H9 (cell line): ENCODE measurements around the gene NOXA1. TPM values are rescaled to one million over a fixed set of nuclear protein-coding genes. Genes with fewer than 3 reads are reported as not detected.

Source experiments
- DNase-seq: peaks from one replicate; pipeline ENCODE4 v3.0.0-alpha.2; 2017
- H2AFZ ChIP-seq: one replicate; pipeline ENCODE4 v1.6.1; 2013; ENCODE audit warnings: mild to moderate bottlenecking, low read length, control low read depth, moderate library complexity
- H2AK5ac ChIP-seq: 2 replicates; pipeline ENCODE4 v1.6.1; 2013; ENCODE audit warnings: low read length, control low read depth, mixed read lengths; ENCODE audit not compliant: insufficient read length
- H2BK120ac ChIP-seq: one replicate; pipeline ENCODE4 v1.6.1; 2013; ENCODE audit warnings: low read depth, mild to moderate bottlenecking, low read length, control low read depth, inconsistent platforms; ENCODE audit not compliant: poor library complexity, severe bottlenecking
- H2BK12ac ChIP-seq: 2 replicates; pipeline ENCODE4 v1.6.1; 2013; ENCODE audit warnings: low read length, control low read depth, mixed read lengths, low read depth; ENCODE audit not compliant: insufficient read length
- H2BK15ac ChIP-seq: 2 replicates; pipeline ENCODE4 v1.6.1; 2013; ENCODE audit warnings: low read depth, low read length, control low read depth
- H2BK20ac ChIP-seq: one replicate; pipeline ENCODE4 v1.6.1; 2013; ENCODE audit warnings: low read depth, mild to moderate bottlenecking, low read length, control low read depth, inconsistent platforms; ENCODE audit not compliant: poor library complexity, severe bottlenecking
- H2BK5ac ChIP-seq: 2 replicates; pipeline ENCODE4 v1.6.1; 2013; ENCODE audit warnings: low read length, control low read depth, mixed read lengths; ENCODE audit not compliant: insufficient read length
- H3K14ac ChIP-seq: 2 replicates; pipeline ENCODE4 v1.6.1; 2013; ENCODE audit warnings: low read length, control low read depth; ENCODE audit not compliant: insufficient read depth
- H3K18ac ChIP-seq: 2 replicates; pipeline ENCODE4 v1.6.1; 2013; ENCODE audit warnings: low read depth, mild to moderate bottlenecking, mixed read lengths, low read length, control low read depth; ENCODE audit not compliant: insufficient read length
- H3K23ac ChIP-seq: 2 replicates; pipeline ENCODE4 v1.6.1; 2013; ENCODE audit warnings: low read length, control low read depth, mixed read lengths, low read depth; ENCODE audit not compliant: insufficient read length
- H3K23me2 ChIP-seq: 2 replicates; pipeline ENCODE4 v1.6.1; 2013; ENCODE audit warnings: low read depth, mild to moderate bottlenecking, mixed read lengths, low read length, control low read depth; ENCODE audit not compliant: insufficient read length, poor library complexity, severe bottlenecking
- H3K27ac ChIP-seq: 2 replicates; pipeline ENCODE4 v1.5.1; 2013; ENCODE audit warnings: low read length, control low read depth, mixed read lengths, low read depth; ENCODE audit not compliant: insufficient read length
- H3K27me3 ChIP-seq: 2 replicates; pipeline ENCODE4 v1.6.1; 2013; ENCODE audit warnings: low read length, control low read depth, inconsistent platforms; ENCODE audit not compliant: insufficient read depth
- H3K4ac ChIP-seq: 2 replicates; pipeline ENCODE4 v1.6.1; 2013; ENCODE audit warnings: low read depth, mild to moderate bottlenecking, control low read depth, inconsistent platforms, low read length, moderate library complexity
- H3K4me1 ChIP-seq: 2 replicates; pipeline ENCODE4 v1.6.1; 2013; ENCODE audit warnings: low read length, control low read depth, inconsistent platforms; ENCODE audit not compliant: insufficient read depth
- H3K4me2 ChIP-seq: 2 replicates; pipeline ENCODE4 v1.6.1; 2013; ENCODE audit warnings: low read length, control low read depth, mixed read lengths; ENCODE audit not compliant: insufficient read length, insufficient read depth
- H3K56ac ChIP-seq: 2 replicates; pipeline ENCODE4 v1.6.1; 2013; ENCODE audit warnings: low read depth, mild to moderate bottlenecking, mixed read lengths, low read length, control low read depth; ENCODE audit not compliant: insufficient read length
- H3K79me1 ChIP-seq: 2 replicates; pipeline ENCODE4 v1.6.1; 2013; ENCODE audit warnings: low read depth, mild to moderate bottlenecking, moderate library complexity, low read length, control low read depth, inconsistent platforms; ENCODE audit not compliant: insufficient read depth, poor library complexity, severe bottlenecking
- H3K79me2 ChIP-seq: 2 replicates; pipeline ENCODE4 v1.6.1; 2013; ENCODE audit warnings: low read length, control low read depth, inconsistent platforms; ENCODE audit not compliant: insufficient read depth
- H3K9ac ChIP-seq: 2 replicates; pipeline ENCODE4 v1.6.1; 2013; ENCODE audit warnings: low read length, control low read depth, mixed read lengths; ENCODE audit not compliant: insufficient read length; ENCODE audit errors: extremely low read depth
- H3K9me3 ChIP-seq: one replicate; pipeline ENCODE4 v1.6.1; 2013; ENCODE audit warnings: low read depth, low read length, inconsistent platforms; ENCODE audit not compliant: control insufficient read depth
- H3T11ph ChIP-seq: one replicate; pipeline ENCODE4 v1.6.1; 2013; ENCODE audit warnings: mild to moderate bottlenecking, low read length, control low read depth, inconsistent platforms
- H4K20me1 ChIP-seq: one replicate; pipeline ENCODE4 v1.6.1; 2013; ENCODE audit not compliant: control insufficient read depth, insufficient read length, insufficient read depth
- H4K5ac ChIP-seq: 2 replicates; pipeline ENCODE4 v1.6.1; 2013; ENCODE audit warnings: low read depth, mild to moderate bottlenecking, mixed read lengths, low read length, control low read depth; ENCODE audit not compliant: insufficient read length
- H4K8ac ChIP-seq: replicated peaks from 2 replicates; pipeline ENCODE4 v1.6.1; 2013; ENCODE audit warnings: low read length, control low read depth, mixed read lengths, low read depth; ENCODE audit not compliant: insufficient read length
- H4K91ac ChIP-seq: 2 replicates; pipeline ENCODE4 v1.6.1; 2013; ENCODE audit warnings: low read depth, mild to moderate bottlenecking, moderate library complexity, mixed read lengths, low read length, control low read depth; ENCODE audit not compliant: insufficient read length
- H3K27ac Mint-ChIP-seq, 3 experiments: 2 replicates in 2 of 3; 3 replicates in 1 of 3; pipeline ENCODE4 v1.8.0; 2020 to 2021; ENCODE audit warnings: mixed read lengths in 3 of 3, mild to moderate bottlenecking in 1 of 3, moderate library complexity in 1 of 3
- H3K27me3 Mint-ChIP-seq: 2 replicates; pipeline ENCODE4 v1.8.0; 2021; ENCODE audit warnings: low read depth, mild to moderate bottlenecking, moderate library complexity, mixed read lengths
- H3K36me3 Mint-ChIP-seq, 3 experiments: 2 replicates in 2 of 3; 3 replicates in 1 of 3; pipeline ENCODE4 v1.8.0; 2020 to 2021; ENCODE audit warnings: low read depth in 3 of 3, mixed read lengths in 3 of 3; ENCODE audit not compliant: insufficient read depth in 1 of 3
- H3K4me1 Mint-ChIP-seq, 2 experiments: 2 replicates each; pipeline ENCODE4 v1.8.0; 2020; ENCODE audit warnings: mixed read lengths in 2 of 2
- H3K4me3 Mint-ChIP-seq, 2 experiments: 2 replicates in 1 of 2; 3 replicates in 1 of 2; pipeline ENCODE4 v1.8.0; 2020 to 2021; ENCODE audit warnings: mild to moderate bottlenecking in 2 of 2, mixed read lengths in 2 of 2, moderate library complexity in 1 of 2
- H3K9me3 Mint-ChIP-seq, 2 experiments: 2 replicates in 1 of 2; 3 replicates in 1 of 2; pipeline ENCODE4 v1.8.0; 2020; ENCODE audit warnings: mild to moderate bottlenecking in 2 of 2, mixed read lengths in 2 of 2, moderate library complexity in 1 of 2
- WGBS: extraction: QIAGEN DNeasy Blood & Tissue Kit; methylation state at CpG from one replicate; pipeline ENCODE4 v1.1.7; 2013; ENCODE audit warnings: missing lambda C conversion rate, low lambda C conversion rate, mixed read lengths; ENCODE audit not compliant: insufficient read length; ENCODE audit errors: extremely low coverage; 5-methylcytosine and 5-hydroxymethylcytosine counted together
- total RNA-seq: library from RNA; stranded (reverse); gene quantifications from 2 replicates; pipeline ENCODE4 v1.2.1, GENCODE V29; 2021
- TF ChIP-seq, protein P1 (sequence below): fragments of 200-600 bp; sonication (generic); conservative IDR thresholded peaks from 3 replicates; pipeline ENCODE4 v1.8.0; 2021; ENCODE audit warnings: antibody characterized with exemption, mild to moderate bottlenecking

NOXA1 gene
- total RNA-seq, 1 experiment from 2014 or later, result 2.0 TPM

DNA sequence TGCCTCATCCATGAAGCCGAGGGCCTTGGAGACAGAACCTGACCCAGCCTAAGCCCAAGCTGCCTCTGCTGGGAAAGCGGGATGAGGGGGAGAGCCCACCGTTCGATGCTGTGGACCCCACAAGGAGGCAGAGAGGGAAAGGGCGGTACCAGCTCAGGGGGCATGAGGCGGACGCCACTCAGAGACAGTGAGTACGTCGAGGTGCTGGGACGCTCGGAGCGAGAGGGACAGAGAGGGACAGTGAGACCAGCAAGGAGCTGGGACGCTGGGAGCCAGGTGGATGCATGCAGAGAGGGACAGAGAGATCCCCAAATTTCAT is 33.8 kb upstream of the NOXA1 start:
- Mint-ChIP-seq H3K36me3 (peaks cover 0 to 7% (median 3%) of the 10 kb centered on the region in 3 experiments; a peak in 4 of 7 replicates), H3K27me3 (no peaks in the 10 kb centered on the region), H3K9me3 (no peaks in the 10 kb centered on the region), H3K27ac (peak overlapping the region in 1 of 3 experiments; percentile 92; a peak in 1 of 7 replicates), H3K4me1 (no peaks in the 10 kb centered on the region), H3K4me3 (no peak overlapping the region)
- Histone ChIP-seq H4K8ac (no peak overlapping the region), H2BK20ac (no peak overlapping the region), H3K14ac (no peak overlapping the region), H3K79me1 (no peaks in the 10 kb centered on the region), H3K4me1 (no peaks in the 10 kb centered on the region), H2BK12ac (no peak overlapping the region), H3K9ac (no peak overlapping the region), H3K79me2 (no peaks in the 10 kb centered on the region), H2BK15ac (no peak overlapping the region), H3K27ac (no peak overlapping the region), H2AK5ac (no peak overlapping the region), H3K4ac (no peak overlapping the region), H3K56ac (no peak overlapping the region), H3K23ac (no peak overlapping the region), H3K4me2 (no peak overlapping the region), H4K5ac (no peak overlapping the region), H3K18ac (no peak overlapping the region), H3K27me3 (no peaks in the 10 kb centered on the region), H2AFZ (no peak overlapping the region), H3K23me2 (no peaks in the 10 kb centered on the region), H3K9me3 (no peaks in the 10 kb centered on the region), H2BK5ac (no peak overlapping the region), H4K91ac (no peak overlapping the region), H4K20me1 (no peaks in the 10 kb centered on the region), H2BK120ac (no peak overlapping the region), H3T11ph (no peak overlapping the region)
- TF ChIP-seq, protein P1, sequence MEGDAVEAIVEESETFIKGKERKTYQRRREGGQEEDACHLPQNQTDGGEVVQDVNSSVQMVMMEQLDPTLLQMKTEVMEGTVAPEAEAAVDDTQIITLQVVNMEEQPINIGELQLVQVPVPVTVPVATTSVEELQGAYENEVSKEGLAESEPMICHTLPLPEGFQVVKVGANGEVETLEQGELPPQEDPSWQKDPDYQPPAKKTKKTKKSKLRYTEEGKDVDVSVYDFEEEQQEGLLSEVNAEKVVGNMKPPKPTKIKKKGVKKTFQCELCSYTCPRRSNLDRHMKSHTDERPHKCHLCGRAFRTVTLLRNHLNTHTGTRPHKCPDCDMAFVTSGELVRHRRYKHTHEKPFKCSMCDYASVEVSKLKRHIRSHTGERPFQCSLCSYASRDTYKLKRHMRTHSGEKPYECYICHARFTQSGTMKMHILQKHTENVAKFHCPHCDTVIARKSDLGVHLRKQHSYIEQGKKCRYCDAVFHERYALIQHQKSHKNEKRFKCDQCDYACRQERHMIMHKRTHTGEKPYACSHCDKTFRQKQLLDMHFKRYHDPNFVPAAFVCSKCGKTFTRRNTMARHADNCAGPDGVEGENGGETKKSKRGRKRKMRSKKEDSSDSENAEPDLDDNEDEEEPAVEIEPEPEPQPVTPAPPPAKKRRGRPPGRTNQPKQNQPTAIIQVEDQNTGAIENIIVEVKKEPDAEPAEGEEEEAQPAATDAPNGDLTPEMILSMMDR, result no peak
- no CpG with 5 or more reads among the region's 13 CpGs for WGBS
- no peak for DNase-seq
